Measurements from ENCODE around the gene HMMR.
A peak's percentile ranks its signal among the peaks of the same experiment; 100 is the strongest.

DNA sequence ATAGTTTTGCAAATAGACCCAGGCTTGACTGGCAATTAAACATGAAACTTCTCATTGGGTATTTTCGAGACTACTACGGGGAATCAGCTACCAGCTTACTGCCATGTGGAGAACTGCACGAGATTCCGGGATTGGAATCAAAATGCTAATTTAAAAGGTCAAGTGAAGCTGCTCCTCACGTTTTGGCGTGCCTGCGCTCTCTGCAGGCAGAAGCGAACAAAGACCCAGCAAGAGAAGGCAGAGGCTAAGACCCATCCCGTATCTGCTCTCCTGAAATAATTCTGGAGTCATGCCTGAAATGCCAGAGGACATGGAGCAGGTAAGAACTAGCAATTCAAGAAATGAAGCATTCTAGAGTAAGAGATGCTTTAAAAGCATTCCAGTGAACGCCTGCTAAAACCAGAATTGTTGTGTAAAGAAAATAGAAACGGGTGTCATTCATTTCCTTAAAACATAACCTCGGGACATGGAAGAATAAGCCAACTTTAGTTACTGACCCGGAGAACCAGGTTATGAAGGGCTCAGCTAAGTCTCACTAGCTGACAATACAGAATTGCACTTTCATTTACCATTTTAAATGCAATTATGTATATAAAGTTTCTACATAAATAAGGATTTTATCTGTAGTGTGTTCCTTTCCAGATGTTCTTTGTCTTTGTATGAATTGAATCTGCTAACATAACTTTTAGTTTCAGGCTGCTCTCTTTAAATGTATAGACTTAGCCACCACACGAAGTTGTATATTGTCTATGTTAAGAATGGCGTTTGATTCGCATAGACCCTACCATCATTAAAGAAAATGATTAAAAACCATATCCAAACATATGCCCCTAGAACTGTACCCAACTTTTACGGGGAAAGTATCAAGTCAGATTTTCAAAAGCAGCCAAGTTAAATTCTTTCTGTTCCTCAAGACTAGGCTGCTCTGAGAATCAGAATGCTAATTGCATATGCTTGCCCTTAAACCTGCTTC lies 43.0 kb downstream of the HMMR start:
- TF ChIP-seq EZH2 (IDR thresholded peaks at IDR 0.05) = no peak
- TF ChIP-seq, protein P1, sequence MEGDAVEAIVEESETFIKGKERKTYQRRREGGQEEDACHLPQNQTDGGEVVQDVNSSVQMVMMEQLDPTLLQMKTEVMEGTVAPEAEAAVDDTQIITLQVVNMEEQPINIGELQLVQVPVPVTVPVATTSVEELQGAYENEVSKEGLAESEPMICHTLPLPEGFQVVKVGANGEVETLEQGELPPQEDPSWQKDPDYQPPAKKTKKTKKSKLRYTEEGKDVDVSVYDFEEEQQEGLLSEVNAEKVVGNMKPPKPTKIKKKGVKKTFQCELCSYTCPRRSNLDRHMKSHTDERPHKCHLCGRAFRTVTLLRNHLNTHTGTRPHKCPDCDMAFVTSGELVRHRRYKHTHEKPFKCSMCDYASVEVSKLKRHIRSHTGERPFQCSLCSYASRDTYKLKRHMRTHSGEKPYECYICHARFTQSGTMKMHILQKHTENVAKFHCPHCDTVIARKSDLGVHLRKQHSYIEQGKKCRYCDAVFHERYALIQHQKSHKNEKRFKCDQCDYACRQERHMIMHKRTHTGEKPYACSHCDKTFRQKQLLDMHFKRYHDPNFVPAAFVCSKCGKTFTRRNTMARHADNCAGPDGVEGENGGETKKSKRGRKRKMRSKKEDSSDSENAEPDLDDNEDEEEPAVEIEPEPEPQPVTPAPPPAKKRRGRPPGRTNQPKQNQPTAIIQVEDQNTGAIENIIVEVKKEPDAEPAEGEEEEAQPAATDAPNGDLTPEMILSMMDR (IDR thresholded peaks at IDR 0.05) = peak; percentile 43

Measured in neural progenitor cell (in vitro differentiated cells).